ENCODE results near the gene ANKRD12.

The ANKRD12 gene

DNA sequence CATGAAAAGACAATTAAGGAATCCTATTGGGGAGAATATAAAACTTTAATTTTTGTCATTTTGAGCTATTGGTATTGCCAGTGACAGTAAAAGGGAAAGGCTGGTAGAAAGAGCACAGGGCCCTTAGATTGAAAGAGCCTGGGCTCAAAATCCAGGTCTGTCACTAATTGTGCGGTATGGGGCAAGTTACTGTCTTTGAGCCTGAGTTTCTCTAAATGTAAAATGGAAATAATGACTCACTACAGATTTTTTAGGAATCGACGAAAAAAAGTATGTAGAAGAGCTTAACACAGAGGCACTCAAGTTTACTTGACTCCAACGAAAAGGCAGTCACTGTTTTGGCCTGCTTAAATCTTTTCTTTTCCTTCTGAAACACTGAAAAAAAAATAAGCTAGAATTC is 27.1 kb upstream of the ANKRD12 start:
- no peaks in the 10 kb centered on the region for H3K9me3 ChIP-seq (ENCODE audit: low read depth, low read length)
- no peak for DNase-seq (ENCODE audit: low read depth, low spot score)
- 0 out of 2 replicates have a peak overlapping the region, but pooled peaks have one; percentile 13 for H3K27ac ChIP-seq
- no peak overlapping the region for H3K4me3 ChIP-seq
- H3K9ac ChIP-seq (ENCODE audit: insufficient read length) = no peak overlapping the region
- no peak for TF ChIP-seq EZH2 (IDR thresholded peaks at IDR 0.05)
- TF ChIP-seq FOXP2 (optimal IDR thresholded peaks at IDR 0.05; ENCODE audit: control extremely low read depth, extremely low read length, insufficient read depth) = no peak
- TF ChIP-seq POLR2AphosphoS5 (IDR thresholded peaks at IDR 0.05; ENCODE audit: borderline replicate concordance, low read depth, low read length) = no peak
- H3K36me3 ChIP-seq (ENCODE audit: insufficient read depth, low read length) = peaks cover 32% of the 10 kb centered on the region

GRCh38 chr18:9113468-9114149 is 23.0 kb upstream of the ANKRD12 start:
- TF ChIP-seq POLR2AphosphoS5 (IDR thresholded peaks at IDR 0.05; ENCODE audit: borderline replicate concordance, low read depth, low read length) (no peak), FOXP2 (optimal IDR thresholded peaks at IDR 0.05; ENCODE audit: control extremely low read depth, extremely low read length, insufficient read depth) (no peak), EZH2 (IDR thresholded peaks at IDR 0.05) (no peak)
- no peak for DNase-seq (ENCODE audit: low read depth, low spot score)
- H3K4me3 ChIP-seq = no peak overlapping the region
- H3K9me3 ChIP-seq (ENCODE audit: low read depth, low read length) = no peaks in the 10 kb centered on the region
- H3K36me3 ChIP-seq (ENCODE audit: insufficient read depth, low read length) = peaks cover 27% of the 10 kb centered on the region
- no peak overlapping the region for H3K9ac ChIP-seq (ENCODE audit: insufficient read length)
- no peak overlapping the region for H3K27ac ChIP-seq

GRCh38 chr18:9115984-9116383 is 20.6 kb upstream of the ANKRD12 start:
- Histone ChIP-seq H3K4me3 (peak overlapping the region; percentile 12; the same call in 1 of the 2 replicates), H3K27ac (peak overlapping the region; percentile 51; the same call in 1 of the 2 replicates), H3K9ac (ENCODE audit: insufficient read length) (no peak overlapping the region), H3K36me3 (ENCODE audit: insufficient read depth, low read length) (peaks cover 35% of the 10 kb centered on the region), H3K9me3 (ENCODE audit: low read depth, low read length) (no peaks in the 10 kb centered on the region)
- TF ChIP-seq EZH2 (IDR thresholded peaks at IDR 0.05) = no peak
- TF ChIP-seq POLR2AphosphoS5 (IDR thresholded peaks at IDR 0.05; ENCODE audit: borderline replicate concordance, low read depth, low read length) = no peak
- TF ChIP-seq FOXP2 (optimal IDR thresholded peaks at IDR 0.05; ENCODE audit: control extremely low read depth, extremely low read length, insufficient read depth) = no peak
- no peak for DNase-seq (ENCODE audit: low read depth, low spot score)

DNA sequence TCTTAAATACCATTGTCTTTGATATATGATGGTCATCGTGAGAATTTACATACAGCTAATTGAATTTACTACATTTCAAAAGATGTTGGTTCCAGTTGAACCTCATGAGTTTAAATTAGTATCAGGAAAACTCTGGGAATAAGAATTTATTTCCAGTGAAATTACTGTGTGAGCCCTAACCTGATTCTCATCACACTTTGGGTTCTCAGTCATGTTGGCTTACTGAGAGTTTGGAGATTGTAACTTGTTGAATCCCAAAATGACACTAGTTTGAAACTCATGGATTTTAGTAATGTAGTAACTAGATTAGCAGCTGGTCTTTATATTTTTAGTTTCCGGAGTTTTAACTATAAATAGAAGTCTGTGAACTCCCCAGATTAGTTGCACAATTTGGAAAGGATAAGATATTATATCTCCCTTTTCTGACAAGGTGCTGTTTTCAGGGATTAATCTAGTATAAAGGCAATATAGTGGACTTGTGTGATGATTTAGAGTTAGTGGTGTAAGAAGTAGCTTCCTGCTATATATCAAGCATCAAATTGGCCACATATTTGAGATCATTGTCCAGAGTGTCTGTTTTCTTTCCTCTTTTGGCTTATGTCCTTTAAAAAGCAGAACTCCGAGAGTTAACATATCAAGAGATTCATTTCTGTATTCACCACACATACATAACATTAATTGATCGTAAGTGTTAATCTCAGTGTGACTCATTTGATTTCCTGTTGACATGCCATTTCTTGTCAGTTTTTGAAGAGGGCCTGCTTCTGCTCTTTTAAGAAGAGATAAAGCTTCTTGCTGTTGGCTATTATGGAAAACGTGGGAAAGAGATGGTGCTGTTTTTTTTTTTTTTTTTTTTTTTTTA is 18.4 kb upstream of the ANKRD12 start:
- TF ChIP-seq POLR2AphosphoS5 (IDR thresholded peaks at IDR 0.05; ENCODE audit: borderline replicate concordance, low read depth, low read length) (no peak), FOXP2 (optimal IDR thresholded peaks at IDR 0.05; ENCODE audit: control extremely low read depth, extremely low read length, insufficient read depth) (no peak), EZH2 (IDR thresholded peaks at IDR 0.05) (no peak)
- Histone ChIP-seq H3K9ac (ENCODE audit: insufficient read length) (no peak overlapping the region), H3K9me3 (ENCODE audit: low read depth, low read length) (no peaks in the 10 kb centered on the region), H3K4me3 (peak overlapping the region; percentile 20; the same call in 1 of the 2 replicates), H3K36me3 (ENCODE audit: insufficient read depth, low read length) (peaks cover 36% of the 10 kb centered on the region), H3K27ac (peak overlapping the region; percentile 71)
- no peak for DNase-seq (ENCODE audit: low read depth, low spot score)

- Histone ChIP-seq H3K9me3 (ENCODE audit: low read depth, low read length) (no peaks in the 10 kb centered on the region), H3K9ac (ENCODE audit: insufficient read length) (no peak overlapping the region), H3K27ac (no peak overlapping the region), H3K4me3 (no peak overlapping the region), H3K36me3 (ENCODE audit: insufficient read depth, low read length) (peaks cover 55% of the 10 kb centered on the region)
- no peak for TF ChIP-seq POLR2AphosphoS5 (IDR thresholded peaks at IDR 0.05; ENCODE audit: borderline replicate concordance, low read depth, low read length)
- no peak for TF ChIP-seq EZH2 (IDR thresholded peaks at IDR 0.05)
- TF ChIP-seq FOXP2 (optimal IDR thresholded peaks at IDR 0.05; ENCODE audit: control extremely low read depth, extremely low read length, insufficient read depth) = no peak
- DNase-seq (ENCODE audit: low read depth, low spot score) = no peak
Observed at GRCh38 chr18:9120796-9121195, 15.8 kb upstream of the ANKRD12 start.

DNA sequence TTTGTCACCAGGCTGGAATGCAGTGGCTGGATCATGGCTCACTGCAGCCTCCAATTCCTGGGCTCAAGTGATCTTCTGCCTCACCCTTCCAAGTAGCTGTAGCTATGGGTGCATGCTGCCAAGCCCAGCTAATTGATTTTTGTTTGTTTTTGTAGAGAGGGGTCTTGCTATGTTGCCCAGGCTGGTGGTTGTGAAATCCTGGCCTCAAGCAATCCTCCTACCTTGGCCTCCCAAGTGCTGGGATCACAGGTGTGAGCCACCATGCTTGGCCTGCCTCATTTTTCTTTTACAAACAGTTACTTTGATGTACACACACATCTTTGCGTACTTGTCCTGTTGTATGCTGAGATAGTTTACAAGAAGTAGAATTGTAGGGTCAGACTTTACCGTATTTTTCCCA is 13.1 kb upstream of the ANKRD12 start:
- Histone ChIP-seq H3K9me3 (ENCODE audit: low read depth, low read length) (no peaks in the 10 kb centered on the region), H3K36me3 (ENCODE audit: insufficient read depth, low read length) (peaks cover 74% of the 10 kb centered on the region), H3K27ac (peak overlapping the region; percentile 96; the same call in 1 of the 2 replicates), H3K4me3 (0 out of 2 replicates have a peak overlapping the region, but pooled peaks have one; percentile 26), H3K9ac (ENCODE audit: insufficient read length) (no peak overlapping the region)
- TF ChIP-seq EZH2 (IDR thresholded peaks at IDR 0.05) (no peak), POLR2AphosphoS5 (IDR thresholded peaks at IDR 0.05; ENCODE audit: borderline replicate concordance, low read depth, low read length) (no peak), FOXP2 (optimal IDR thresholded peaks at IDR 0.05; ENCODE audit: control extremely low read depth, extremely low read length, insufficient read depth) (no peak)
- DNase-seq (ENCODE audit: low read depth, low spot score) = no peak

DNA sequence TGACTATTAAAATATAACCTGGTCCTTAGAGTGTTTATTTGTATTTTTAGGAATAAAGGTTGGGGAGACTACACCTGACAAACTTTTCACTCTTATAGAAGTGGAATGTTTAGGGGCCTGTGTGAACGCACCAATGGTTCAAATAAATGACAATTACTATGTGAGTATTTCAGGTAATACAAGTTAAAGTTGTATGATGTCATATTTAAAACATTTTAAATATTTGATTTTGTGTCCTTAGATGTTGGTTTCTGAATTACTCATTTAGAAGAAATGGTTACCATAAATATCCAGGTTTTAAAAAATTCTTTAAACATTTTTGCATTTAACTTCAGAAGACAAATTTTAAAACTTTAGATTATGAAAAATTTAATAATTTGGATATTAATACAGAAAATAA is 11.8 kb upstream of the ANKRD12 start:
- Histone ChIP-seq H3K36me3 (ENCODE audit: insufficient read depth, low read length) (peaks cover 75% of the 10 kb centered on the region), H3K9me3 (ENCODE audit: low read depth, low read length) (no peaks in the 10 kb centered on the region), H3K9ac (ENCODE audit: insufficient read length) (no peak overlapping the region), H3K4me3 (no peak overlapping the region), H3K27ac (no peak overlapping the region)
- TF ChIP-seq EZH2 (IDR thresholded peaks at IDR 0.05) (no peak), POLR2AphosphoS5 (IDR thresholded peaks at IDR 0.05; ENCODE audit: borderline replicate concordance, low read depth, low read length) (no peak), FOXP2 (optimal IDR thresholded peaks at IDR 0.05; ENCODE audit: control extremely low read depth, extremely low read length, insufficient read depth) (no peak)
- no peak for DNase-seq (ENCODE audit: low read depth, low spot score)

GRCh38 chr18:9126337-9126736 is 10.2 kb upstream of the ANKRD12 start:
- no peak overlapping the region for H3K9ac ChIP-seq (ENCODE audit: insufficient read length)
- H3K9me3 ChIP-seq (ENCODE audit: low read depth, low read length) = no peaks in the 10 kb centered on the region
- H3K36me3 ChIP-seq (ENCODE audit: insufficient read depth, low read length) = peaks cover 81% of the 10 kb centered on the region
- no peak overlapping the region for H3K4me3 ChIP-seq
- DNase-seq (ENCODE audit: low read depth, low spot score) = no peak
- TF ChIP-seq EZH2 (IDR thresholded peaks at IDR 0.05) (no peak), FOXP2 (optimal IDR thresholded peaks at IDR 0.05; ENCODE audit: control extremely low read depth, extremely low read length, insufficient read depth) (no peak), POLR2AphosphoS5 (IDR thresholded peaks at IDR 0.05; ENCODE audit: borderline replicate concordance, low read depth, low read length) (no peak)
- no peak overlapping the region for H3K27ac ChIP-seq
